Body of pancreas (tissue), 4 donors: ENCODE results near the gene SEC24A. TPM values are rescaled to one million over a fixed set of nuclear protein-coding genes. Genes with fewer than 3 reads are reported as not detected.
"Not testable (repeated sequence)": the region's sequence is repeated elsewhere in the genome, so short reads cannot be mapped to it uniquely, and the experiment has no call there.

Experiments
- ATAC-seq: fragments of 150-250 bp; one replicate; pipeline ENCODE4 v1.9.1; 2016
- DNase-seq, 4 donors: peaks; one replicate each; pipeline ENCODE4 v3.0.0-alpha.2; 2019
- H3K27ac ChIP-seq, 4 donors: fragments of 200-600 bp; sonication (generic); 1 replicate in 3 of 4; 2 replicates in 1 of 4; pipeline versions ENCODE4 v1.5.1 to v1.6.1; 2016 to 2019; ENCODE audit warnings: mild to moderate bottlenecking in 1 of 4, mixed read lengths in 1 of 4, moderate library complexity in 1 of 4
- H3K27me3 ChIP-seq, 2 donors: fragments of 200-600 bp; sonication (generic); one replicate each; pipeline ENCODE4 v1.6.0; 2016; ENCODE audit warnings: mild to moderate bottlenecking in 1 of 2
- H3K36me3 ChIP-seq, 2 donors: fragments of 200-600 bp; sonication (generic); replicated peaks in 1 of 2; 2 replicates each; pipeline ENCODE4 v1.5.1; 2016; ENCODE audit warnings: low read depth in 2 of 2; ENCODE audit not compliant: insufficient read depth in 1 of 2
- H3K4me1 ChIP-seq: fragments of 200-600 bp; sonication (generic); one replicate; pipeline ENCODE4 v1.6.0; 2016
- H3K4me3 ChIP-seq, 2 donors: fragments of 200-600 bp; sonication (generic); 1 replicate in 1 of 2; 2 replicates in 1 of 2; pipeline ENCODE4 v1.5.1; 2016 to 2019
- H3K9me3 ChIP-seq, 3 donors: fragments of 200-600 bp; sonication (generic); 1 replicate in 2 of 3; 2 replicates in 1 of 3; pipeline ENCODE4 v1.5.1; 2016
- CTCF ChIP-seq, 7 experiments: fragments of 450-650 bp in 4 of 7; fragments of 200-600 bp in 3 of 7; sonication (generic) in 3 of 7; IDR thresholded peaks; one replicate each; pipeline ENCODE4 v1.5.1; 2016 to 2019; ENCODE audit warnings: antibody characterized with exemption in 7 of 7
- POLR2A ChIP-seq, 3 donors: fragments of 450-650 bp; IDR thresholded peaks; one replicate each; pipeline ENCODE4 v1.6.1; 2016; ENCODE audit warnings: antibody characterized with exemption in 3 of 3, mild to moderate bottlenecking in 2 of 3
- WGBS, 2 donors: methylation state at CpG; one replicate each; pipeline ENCODE4 v1.1.5; 2017; 5-methylcytosine and 5-hydroxymethylcytosine counted together
- intact Hi-C: fragments of 100-400 bp; cut with DNase I; formaldehyde crosslinking; loops from one replicate; pipeline ENCODE4 v1.15.1; 2023
- total RNA-seq, 2 donors: library from RNA; depleted of rRNA; stranded (reverse); fragments of >200 nt; gene quantifications; one replicate each; pipeline ENCODE4 v1.1.0, GENCODE V29; 2016

Gene SEC24A
- total RNA-seq, 2 donors from 2014 or later: 10.2 to 12.2 TPM

- peaks cover 0 to 9% of the 10 kb centered on the region in 2 donors for H3K36me3 ChIP-seq
- DNase-seq: no peak
- WGBS, 2 donors: 93 to 94% methylated on average over 4 of the region's 4 CpGs
Observed at GRCh38 chr5:134659456-134659855, 10.9 kb downstream of the SEC24A start.

DNA sequence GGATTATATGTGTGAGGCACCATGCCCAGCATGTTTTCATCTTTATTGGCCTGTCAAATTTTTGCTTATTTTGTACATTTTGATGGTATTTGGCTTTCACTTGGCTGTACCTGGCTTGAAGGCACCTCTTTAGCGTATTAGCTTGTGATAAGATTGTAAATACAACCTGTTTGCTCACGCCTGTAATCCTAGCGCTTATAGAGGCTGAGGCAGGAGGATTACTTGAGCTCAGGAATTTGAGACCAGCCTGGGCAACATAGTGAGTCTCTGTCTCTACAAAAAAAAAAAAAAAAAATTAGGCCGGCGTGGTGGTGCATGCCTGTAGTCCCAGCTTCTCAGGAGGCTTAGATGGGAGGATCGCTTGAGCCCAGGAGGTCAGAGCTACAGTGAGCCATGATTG is 11.3 kb downstream of the SEC24A start:
- DNase-seq (no peak), ATAC-seq (no peak)
- Histone ChIP-seq H3K4me1 (peaks cover 42% of the 10 kb centered on the region), H3K36me3 (peaks cover 0 to 9% of the 10 kb centered on the region in 2 donors), H3K4me3 (no peak overlapping the region), H3K27me3 (no peaks in the 10 kb centered on the region), H3K9me3 (no peaks in the 10 kb centered on the region), H3K27ac (no peak overlapping the region)
- TF ChIP-seq CTCF (IDR thresholded peaks at IDR 0.05): no peak
- no peak for TF ChIP-seq POLR2A (IDR thresholded peaks at IDR 0.05)
- 67% methylated on average over 6 of the region's 6 CpGs for WGBS, 2 donors
- intact Hi-C loops: no loop called here

More at GRCh38 chr5:134659456-134659855, 10.9 kb downstream of the SEC24A start:
- Histone ChIP-seq H3K27ac (no peak overlapping the region), H3K9me3 (no peaks in the 10 kb centered on the region), H3K4me1 (peaks cover 42% of the 10 kb centered on the region), H3K4me3 (no peak overlapping the region), H3K27me3 (no peaks in the 10 kb centered on the region)
- no peak for ATAC-seq
- intact Hi-C loops: no loop called here
- TF ChIP-seq POLR2A (IDR thresholded peaks at IDR 0.05) (no peak), CTCF (IDR thresholded peaks at IDR 0.05) (no peak)

GRCh38 chr5:134662971-134663370 is 14.4 kb downstream of the SEC24A start:
- H3K36me3 ChIP-seq: peaks cover 0 to 10% of the 10 kb centered on the region in 2 donors
- no peak overlapping the region for H3K27ac ChIP-seq
- no peak overlapping the region for H3K4me3 ChIP-seq
- ATAC-seq: no peak
- intact Hi-C loops: no loop called here
- no peak for TF ChIP-seq POLR2A (IDR thresholded peaks at IDR 0.05)
- TF ChIP-seq CTCF (IDR thresholded peaks at IDR 0.05): no peak
- H3K4me1 ChIP-seq: peaks cover 35% of the 10 kb centered on the region
- WGBS, 2 donors: 67 to 85% methylated on average over 4 of the region's 4 CpGs
- H3K9me3 ChIP-seq: no peaks in the 10 kb centered on the region
- H3K27me3 ChIP-seq: no peaks in the 10 kb centered on the region
- no peak for DNase-seq

DNA sequence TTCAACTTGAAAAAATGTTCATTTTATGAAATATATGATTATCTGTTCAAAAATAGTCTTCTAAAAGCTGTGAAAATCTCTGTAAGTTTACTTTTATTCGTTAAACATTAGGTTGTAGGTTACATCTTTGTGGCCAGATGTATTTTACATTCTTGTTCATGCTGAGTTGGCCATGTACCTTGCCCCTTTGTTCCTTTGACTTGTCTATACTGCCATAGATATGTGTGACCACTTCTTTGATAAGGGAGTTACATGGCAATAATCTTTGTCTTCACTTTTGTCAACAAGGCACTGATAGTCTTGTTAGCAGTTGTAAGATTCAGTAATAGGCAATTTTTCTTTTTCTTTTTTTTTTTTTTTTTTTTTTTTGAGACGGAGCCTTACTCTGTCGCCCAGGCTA is 15.9 kb downstream of the SEC24A start:
- no peaks in the 10 kb centered on the region for H3K9me3 ChIP-seq
- peaks cover 0 to 12% of the 10 kb centered on the region in 2 donors for H3K36me3 ChIP-seq
- ATAC-seq (peak; percentile 74), DNase-seq (peak in 2 of 4 donors; percentile 16 to 21)
- no peaks in the 10 kb centered on the region for H3K27me3 ChIP-seq
- no peak overlapping the region for H3K4me3 ChIP-seq
- H3K4me1 ChIP-seq: peaks cover 34% of the 10 kb centered on the region
- 45 to 51% methylated on average over 3 of the region's 3 CpGs for WGBS, 2 donors
- H3K27ac ChIP-seq: peak overlapping the region in 2 of 4 donors; percentile 27 to 60
- intact Hi-C loops: no loop called here
- no peak for TF ChIP-seq POLR2A (IDR thresholded peaks at IDR 0.05)
- no peak for TF ChIP-seq CTCF (IDR thresholded peaks at IDR 0.05)

DNA sequence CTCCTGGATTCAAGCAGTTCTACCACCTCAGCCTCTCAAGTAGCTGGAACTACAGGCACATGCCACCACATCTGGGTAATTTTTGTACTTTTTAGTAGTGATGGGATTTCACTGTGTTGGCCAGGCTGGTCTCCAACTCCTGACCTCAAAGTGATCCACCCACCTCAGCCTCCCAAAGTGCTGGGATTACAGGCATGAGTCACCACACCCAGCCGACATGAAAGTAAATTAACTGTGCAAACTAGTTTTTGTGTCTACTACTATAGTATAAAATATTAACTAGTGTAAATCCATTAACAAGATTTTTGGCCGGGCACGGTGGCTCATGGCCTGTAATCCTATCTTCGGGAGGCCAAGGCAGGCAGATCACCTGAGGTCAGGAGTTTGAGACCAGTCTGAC is 25.0 kb downstream of the SEC24A start:
- H3K27me3 ChIP-seq, ATAC-seq, intact Hi-C loops, H3K27ac ChIP-seq, H3K4me1 ChIP-seq, H3K4me3 ChIP-seq, DNase-seq, H3K9me3 ChIP-seq: not testable (repeated sequence)
- 71 to 86% methylated on average over 4 of the region's 4 CpGs for WGBS, 2 donors
- H3K36me3 ChIP-seq: peaks cover 0 to 29% of the 10 kb centered on the region in 2 donors

- 57 to 61% methylated on average over 4 of the region's 4 CpGs for WGBS, 2 donors
- DNase-seq, H3K4me3 ChIP-seq, H3K27ac ChIP-seq, H3K4me1 ChIP-seq, H3K9me3 ChIP-seq, H3K27me3 ChIP-seq, intact Hi-C loops: not testable (repeated sequence)
- ATAC-seq: peak; percentile 47
- peaks cover 0 to 44% of the 10 kb centered on the region in 2 donors for H3K36me3 ChIP-seq
Observed at GRCh38 chr5:134677357-134677756, 28.8 kb downstream of the SEC24A start.

GRCh38 chr5:134690144-134690543 is 41.6 kb downstream of the SEC24A start:
- H3K4me1 ChIP-seq, DNase-seq, H3K9me3 ChIP-seq, H3K4me3 ChIP-seq, ATAC-seq, intact Hi-C loops, H3K27ac ChIP-seq, H3K27me3 ChIP-seq: not testable (repeated sequence)
- H3K36me3 ChIP-seq: peaks cover 4 to 42% of the 10 kb centered on the region in 2 donors
- 92 to 100% methylated on average over 4 to 8 of the region's 8 CpGs for WGBS, 2 donors
